NCI-H82 treated with DMSO at 0.1 percent for 48 hours (cell line): Measurements from ENCODE around the gene FAM107B.
"Not testable (repeated sequence)": the region's sequence is repeated elsewhere in the genome, so short reads cannot be mapped to it uniquely, and the experiment has no call there.

Experiments used
- DNase-seq: peaks from one replicate; lab custom pipeline; 2025; ENCODE audit not compliant: unreplicated experiment; lab: John Stamatoyannopoulos, UW

The FAM107B gene

DNA sequence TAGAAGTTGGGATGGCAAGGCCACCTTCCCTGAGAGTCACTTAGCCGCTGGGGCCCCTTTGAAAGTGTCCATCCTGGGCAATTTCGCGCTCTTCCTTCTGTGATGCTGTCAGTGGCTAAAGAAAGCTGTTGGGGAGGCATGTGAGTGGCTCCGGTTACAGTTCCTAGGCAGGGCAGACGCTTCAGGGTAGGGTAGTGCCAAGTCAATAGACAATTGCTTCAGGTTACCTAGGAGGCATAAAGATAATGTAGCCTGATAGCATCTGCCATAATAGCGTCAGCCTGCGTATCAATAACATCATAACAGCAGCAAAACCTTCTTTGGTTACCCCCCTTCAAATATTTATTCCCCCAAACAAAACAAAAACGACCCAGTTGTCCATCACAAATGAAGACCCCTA lies at the start of gene FAM107B:
Gene FAM107B (minus strand): TSS at position 101 of the 400 bp plus-strand sequence. CDS start 234 bp downstream, outside the sequence.
- no peak for DNase-seq

DNA sequence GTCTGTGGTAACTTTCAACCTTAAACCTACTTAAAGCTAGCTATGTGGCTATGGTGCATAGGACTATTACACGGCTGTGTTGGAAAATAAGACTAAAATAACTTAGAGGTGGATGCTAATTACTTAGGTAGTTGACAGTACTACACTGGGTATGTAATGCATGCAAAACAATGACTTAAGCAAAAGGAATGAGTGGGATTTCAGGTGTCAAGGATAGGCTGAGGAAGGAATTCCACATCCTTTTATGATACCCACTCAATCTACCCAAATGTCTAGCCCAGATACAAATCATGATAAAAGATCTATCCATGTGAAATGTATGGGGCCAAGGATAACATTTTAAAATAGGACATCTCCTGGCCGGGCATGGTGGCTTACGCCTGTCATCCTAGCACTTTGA lies 49.3 kb upstream of the FAM107B start:
- no peak for DNase-seq

DNA sequence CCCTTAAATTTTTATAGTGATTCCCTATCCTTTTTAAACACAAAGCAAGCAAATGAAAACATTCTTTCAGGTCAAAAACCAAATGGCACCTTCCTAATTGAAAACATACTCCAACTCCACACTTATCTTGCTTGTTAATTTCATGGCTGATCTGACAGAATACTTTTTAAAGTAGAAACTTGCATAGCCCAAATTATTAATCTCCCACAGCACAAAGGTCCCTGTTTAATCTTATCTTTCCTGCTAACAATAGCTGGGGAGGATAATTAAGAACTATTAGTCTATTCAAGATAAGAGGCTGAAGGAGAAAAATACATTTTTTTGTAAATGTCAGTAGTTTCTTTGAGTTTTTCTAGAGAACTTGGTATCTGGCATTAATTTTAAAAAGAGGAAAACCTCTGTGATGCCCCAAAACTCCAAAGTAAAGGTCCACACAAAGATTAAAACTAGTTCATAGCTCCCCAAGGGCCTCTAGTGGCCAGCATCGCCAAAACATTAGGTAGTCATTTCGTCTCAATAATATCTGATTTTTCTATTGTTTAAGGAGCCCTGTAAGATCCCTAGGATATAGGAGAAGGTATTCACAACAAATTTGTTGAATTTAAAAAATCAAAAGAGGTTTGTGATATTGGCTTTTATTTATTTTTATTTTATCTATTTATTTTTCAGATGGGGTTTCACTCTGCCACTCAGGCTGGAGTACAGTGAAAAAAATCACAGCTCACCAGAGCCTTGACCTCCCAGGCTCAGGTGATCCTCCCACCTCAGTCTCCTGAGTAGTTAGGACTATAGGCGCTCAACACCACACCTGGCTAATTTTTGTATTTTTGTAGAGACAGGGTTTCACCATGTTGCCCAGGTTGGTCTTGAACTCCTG lies 48.4 kb upstream of the FAM107B start:
- DNase-seq: no peak

DNA sequence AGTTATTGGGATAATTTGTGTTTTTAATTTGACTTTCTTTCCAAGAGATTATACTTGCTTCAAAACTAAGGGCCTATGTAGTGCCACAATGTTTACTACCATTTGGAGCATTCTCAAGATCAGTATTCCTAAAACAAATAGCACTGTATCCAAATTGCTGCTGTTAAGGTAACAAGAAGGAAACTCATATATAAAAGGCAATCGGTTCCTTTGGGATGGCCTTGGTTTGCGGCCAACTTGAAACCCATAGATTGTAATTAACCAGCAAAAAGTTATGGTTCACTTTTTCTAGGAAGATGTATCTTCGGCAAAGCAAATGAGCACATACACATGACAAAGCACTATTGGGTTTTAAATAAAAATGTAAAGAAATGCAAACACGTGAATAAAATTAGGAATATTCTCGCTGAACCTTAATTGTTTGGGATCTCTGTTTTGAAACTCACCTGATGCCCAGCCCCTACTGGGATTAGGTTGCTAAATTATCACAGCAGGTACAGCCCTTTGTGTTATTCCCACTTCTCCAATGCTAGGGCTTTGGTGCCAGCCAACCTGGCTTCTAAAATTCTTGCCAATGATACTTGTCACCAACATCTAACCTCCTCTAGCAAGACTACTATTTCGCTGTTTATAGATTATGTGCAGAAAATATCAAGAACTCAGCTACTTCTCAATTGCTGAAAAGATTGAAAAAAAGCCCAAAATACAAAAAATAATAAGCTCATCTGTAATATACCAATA lies 47.1 kb upstream of the FAM107B start:
- DNase-seq: no peak

DNA sequence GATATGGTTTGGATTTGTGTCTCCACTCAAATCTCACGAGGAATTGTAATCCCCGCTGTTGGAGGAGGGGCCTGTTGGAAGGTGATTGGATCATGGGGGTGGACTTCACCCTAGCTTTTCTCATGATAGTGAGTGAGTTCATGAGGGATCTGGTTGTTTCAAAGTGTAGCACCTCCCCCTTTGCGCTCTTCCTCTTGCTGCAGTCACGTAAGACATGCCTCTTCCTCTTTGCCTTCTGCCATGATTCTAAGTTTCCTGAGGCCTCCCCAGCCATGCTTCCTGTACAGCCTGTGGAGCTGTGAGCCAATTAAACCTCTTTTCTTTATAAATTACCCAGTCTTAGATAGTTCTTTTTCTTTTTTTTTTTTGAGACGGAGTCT lies 46.1 kb upstream of the FAM107B start:
- DNase-seq: no peak

DNA sequence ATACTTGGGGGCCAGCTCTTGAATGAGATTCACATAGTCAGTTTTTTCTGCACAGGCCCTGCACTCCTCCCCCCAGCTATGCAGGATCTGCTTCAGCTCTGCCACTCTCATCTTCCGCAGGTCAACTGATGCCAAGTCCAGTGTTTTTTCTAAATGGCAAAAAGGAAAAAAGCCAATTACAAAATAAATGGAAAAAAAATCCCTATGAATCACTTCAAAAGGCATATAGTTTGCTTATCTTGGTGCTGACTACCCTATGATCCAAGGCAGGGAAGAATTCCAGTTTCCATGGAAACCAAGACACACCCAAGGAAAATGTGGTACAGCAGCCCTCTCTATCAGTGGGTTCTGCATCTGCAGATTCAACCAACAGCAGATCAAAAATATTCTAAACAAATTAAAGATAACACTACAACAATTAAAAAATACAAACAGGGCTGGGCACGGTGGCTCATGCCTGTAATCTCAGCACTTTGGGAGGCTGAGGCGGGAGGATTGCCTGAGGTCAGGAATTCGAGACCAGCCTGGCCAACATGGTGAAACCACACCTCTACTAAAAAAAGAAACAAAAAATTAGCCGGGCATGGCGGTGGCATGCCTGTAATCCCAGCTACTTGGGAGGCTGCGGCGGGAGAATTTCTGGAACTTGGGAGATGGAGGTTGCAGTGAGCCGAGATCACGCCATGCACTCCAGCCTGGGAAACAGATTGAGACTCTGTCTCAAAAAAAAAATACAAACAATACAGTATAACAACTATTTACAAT lies 45.5 kb upstream of the FAM107B start:
- no peak for DNase-seq

DNA sequence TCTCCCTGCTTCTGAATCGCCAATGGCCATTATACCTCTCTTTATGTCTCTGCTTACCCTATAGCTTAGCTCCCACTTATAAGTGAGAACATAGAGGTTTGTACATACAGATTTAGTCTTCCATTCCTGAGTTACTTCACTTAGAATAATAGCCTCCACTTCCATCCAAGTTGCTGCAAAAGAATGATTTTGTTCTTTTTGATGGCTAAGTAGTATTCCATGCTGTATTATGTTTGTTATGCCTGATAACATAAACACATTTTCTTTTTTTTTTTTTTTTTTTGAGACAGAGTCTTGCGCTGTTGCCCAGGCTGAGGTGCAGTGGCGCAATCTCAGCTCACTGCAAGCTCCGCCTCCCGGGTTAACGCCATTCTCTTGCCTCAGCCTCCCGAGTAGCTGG lies 42.0 kb upstream of the FAM107B start:
- DNase-seq: not testable (repeated sequence)

DNA sequence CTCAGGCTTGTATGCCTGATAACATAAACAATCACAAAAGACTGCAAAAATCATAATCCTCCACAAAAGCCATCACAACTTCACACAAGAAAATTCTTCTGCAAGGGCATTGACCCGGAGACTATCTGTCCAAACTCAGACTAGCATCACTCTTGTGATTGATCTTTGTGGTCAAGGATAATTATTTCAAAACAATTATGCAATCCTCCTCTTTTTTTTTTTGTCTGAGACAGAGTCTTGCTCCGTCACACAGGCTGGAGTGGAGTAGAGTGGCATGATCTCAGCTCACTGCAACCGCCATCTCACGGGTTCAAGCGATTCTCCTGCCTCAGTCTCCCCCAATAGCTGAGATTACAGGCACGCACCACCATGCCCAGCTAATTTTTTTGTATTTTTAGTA lies 41.0 kb upstream of the FAM107B start:
- DNase-seq: no peak

DNA sequence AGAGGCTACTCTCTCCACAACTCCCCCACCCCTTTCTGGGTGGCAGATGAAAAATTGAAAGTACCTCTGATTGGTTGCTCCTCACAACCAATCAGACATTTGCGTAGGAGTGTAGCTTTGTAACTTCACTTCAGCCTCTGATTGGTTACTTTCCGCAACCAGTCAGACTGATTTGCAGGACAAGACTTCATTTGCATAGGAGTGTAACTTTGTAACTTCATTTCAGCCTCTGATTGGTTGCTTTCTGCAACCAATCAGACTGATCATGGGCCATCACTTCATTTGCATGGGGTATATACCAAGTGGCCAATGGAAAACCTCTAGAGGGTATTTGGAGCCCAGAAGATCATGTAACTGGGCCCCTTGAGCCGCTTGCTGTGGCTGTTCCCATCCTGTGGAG lies 37.6 kb upstream of the FAM107B start:
- no peak for DNase-seq

DNA sequence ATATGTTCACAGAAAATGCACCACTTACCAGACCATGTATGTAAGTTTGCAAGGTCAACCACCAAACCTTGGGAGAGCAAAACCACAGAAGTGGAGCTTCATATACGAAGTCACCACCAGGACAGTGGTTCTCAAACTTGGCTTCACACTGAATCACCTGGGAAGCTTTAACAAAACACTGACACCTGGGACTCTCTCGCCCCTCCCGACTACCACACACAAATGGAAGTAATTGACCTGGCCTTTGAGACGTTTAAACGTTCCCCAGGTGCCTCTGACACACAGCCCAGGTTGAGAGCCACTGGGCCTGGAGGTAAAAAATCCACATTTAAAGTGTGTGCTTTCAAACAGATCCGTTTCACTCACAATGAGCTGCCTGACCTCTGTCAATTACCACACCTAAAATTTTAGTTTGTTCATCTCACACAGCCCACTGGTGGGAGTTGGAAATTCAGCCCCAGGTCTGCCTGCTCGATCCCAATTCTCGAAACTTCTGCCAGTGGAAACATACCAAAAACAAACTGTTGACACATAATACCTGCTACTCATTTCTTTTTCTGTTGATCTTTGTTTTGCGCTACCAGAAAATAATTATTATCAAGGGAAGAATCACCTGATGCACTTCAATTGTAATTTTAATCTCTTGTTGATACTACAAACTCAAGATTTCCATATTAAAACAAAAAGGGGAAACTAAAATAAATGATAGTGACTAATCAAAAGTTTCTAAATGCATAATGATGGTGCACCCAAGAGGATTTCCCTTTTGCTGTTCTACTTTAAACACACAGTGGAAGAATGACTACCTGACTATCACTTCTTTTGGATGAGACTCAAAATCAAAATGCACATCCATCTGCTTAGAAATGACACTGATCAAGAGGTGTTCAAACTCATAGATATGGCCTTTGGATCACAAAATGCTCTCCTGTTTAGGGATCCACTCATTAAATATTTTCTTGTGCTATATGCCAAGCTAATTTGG lies 36.6 kb upstream of the FAM107B start:
- no peak for DNase-seq

DNA sequence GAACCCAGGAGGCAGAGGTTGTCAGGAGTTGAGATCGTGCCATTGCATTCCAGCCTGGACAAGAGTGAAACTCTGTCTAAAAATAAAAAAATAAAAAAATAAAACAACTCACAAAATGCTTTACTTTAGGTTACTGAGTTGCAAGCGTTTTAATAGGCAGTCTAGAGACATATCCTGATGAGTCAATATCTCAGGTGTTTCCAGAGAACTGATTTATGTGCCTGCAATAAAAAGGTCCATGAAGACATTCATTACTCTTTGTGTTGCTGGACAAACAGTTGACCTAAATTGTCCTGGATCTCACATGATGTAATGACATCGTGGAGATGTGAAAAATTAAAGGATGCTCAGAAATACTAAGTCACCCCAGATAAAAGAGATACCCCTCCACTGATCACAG lies 31.6 kb upstream of the FAM107B start:
- DNase-seq: no peak

DNA sequence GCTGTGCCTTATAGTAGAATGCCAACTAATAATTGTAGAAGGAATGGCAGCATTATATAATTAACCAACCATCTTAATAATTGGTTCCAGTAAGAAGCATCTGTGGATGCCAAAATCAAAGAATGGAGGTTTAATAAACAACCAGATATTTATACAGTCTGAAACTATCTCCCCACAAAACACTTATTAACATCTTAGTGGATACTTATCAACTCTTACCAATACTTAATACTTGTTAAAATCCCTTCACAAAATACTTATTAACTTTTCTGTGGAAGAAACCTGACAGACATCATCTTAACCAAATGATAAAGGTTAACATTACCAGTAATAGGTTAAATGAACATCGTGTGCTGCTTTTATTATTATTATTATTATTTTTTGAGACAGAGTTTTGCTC lies 29.1 kb upstream of the FAM107B start:
- no peak for DNase-seq

DNA sequence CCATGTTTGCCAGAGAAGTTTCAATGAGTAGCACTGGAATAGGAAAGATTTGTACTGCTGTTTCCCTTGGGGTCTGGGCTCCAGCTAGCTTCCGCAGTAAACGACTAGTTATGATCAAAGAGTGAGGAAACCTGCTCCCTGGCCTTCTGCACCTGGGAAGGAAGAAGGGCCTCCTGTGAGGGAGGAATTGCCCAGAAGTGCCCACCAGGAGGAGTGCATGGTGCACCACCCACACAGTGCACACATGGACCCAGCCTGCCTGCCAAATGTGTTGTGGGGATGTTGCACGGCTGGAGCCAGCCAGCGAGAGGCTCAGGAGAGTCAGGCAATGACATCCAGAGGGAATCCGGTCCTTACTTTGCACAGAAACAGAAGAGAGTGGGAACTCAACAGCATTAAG lies 27.0 kb upstream of the FAM107B start:
- no peak for DNase-seq

DNA sequence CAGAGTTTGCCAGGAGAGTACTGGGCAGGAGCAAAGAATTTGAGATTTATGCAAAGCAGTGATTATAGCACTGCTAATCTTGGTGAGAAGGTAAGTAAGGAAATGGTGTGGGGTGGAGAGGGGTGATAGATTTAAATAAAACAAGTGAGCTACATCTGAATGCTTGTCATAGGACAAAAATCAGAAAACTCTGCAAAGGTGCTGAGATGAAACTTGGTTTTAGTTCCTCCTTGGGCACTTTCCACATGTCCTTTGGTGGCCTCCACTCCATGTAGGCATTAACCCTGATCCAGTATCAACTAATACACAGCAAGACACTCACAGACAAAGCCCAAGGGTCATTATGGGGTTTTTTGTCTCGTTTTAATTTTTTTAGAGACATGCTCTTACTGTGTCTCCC lies 25.7 kb upstream of the FAM107B start:
- no peak for DNase-seq

DNA sequence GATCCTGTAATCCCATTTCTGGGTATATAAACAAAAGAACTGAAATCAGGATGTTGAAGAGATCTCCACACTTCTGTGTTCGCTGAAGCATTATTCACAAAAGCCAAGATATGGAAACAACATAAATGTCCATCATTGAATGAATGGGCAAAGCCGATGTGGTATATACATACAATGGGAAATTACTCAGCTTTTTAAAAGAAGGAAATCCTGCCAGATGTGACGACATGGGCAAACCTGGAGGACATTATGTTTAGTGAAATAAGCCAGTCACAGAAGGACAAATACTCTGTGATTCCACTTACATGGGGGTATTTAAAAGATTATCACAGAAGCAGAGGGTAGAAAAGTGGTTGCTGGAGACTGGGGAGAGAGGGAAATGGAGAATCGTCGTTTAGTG lies 23.9 kb upstream of the FAM107B start:
- DNase-seq: no peak

DNA sequence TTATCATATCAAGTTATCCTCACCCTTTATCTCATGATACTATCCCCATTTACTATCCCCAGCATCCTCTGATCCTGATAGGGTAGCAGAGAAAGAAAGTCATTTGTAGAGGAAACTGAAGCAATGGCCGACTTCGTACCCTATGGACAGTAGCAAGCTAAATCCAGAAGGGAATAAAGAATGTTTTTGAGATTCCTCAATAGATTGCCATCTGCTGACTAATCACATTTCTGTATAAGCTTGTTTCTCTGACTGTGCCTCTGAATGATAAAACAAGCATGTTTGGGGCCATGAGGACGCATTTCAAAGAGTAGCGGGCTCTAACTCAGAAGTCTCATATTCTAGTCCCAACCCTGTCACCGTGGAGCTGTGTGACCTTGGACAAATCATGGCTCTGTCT lies 13.2 kb upstream of the FAM107B start:
- no peak for DNase-seq

DNA sequence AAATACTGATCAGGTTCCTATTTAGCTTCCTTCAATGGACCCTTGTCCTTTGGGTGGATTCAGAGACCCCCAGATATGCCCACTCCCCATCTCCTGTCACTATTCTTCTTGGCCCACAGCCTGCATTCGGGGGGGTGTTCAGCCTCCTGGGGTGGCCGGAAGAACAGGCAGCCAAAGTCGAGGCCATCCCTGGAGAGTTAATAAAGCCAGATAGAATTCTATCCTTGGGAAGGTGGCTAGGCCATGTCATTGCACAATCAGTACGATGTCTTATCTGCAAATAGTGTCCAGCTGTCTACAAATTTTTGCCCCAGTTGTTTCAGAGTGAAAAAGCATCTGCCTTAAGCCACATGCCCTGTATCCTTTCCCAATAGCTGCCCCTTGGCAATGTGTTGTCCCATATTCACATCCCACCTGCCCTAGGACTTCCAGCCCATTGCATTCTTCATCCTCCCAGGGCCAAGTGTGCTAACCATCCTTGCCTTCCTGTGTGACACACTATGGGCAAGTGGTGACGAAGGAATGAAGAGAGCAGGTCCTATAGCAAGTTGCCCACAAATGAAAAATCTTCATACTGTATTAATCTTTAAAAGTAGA lies 9.9 kb upstream of the FAM107B start:
- no peak for DNase-seq

DNA sequence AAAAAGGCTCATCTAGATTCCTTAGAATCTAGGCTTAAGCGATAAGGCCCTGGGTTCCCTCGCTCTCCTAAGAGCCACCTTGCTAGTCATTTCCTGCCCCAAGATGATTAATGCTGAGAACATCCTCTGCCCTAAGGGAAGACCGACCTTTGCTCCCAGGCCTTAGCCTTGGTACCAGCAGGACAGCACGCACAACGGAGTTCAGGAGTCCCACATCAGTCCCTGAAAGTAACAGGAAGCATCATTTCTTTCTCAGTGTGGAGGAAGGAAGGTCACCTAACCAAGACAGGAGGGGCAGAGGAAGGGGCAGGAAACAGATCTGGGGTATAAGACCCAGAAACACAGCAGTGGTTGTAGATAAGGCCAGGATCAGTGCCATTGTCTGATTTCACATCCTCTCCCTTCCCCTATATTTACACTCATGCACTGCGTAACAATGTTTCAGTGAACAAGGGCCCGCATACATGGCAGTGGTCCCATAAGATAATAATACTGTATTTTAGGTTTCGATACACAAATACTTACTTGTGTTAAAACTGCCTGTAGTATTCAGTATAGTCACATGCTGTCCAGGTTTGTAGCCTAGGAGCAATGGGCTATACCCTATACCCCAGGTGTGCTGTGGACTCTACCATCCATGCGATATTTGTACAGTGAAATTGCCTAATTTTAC lies 8.1 kb upstream of the FAM107B start:
- no peak for DNase-seq

DNA sequence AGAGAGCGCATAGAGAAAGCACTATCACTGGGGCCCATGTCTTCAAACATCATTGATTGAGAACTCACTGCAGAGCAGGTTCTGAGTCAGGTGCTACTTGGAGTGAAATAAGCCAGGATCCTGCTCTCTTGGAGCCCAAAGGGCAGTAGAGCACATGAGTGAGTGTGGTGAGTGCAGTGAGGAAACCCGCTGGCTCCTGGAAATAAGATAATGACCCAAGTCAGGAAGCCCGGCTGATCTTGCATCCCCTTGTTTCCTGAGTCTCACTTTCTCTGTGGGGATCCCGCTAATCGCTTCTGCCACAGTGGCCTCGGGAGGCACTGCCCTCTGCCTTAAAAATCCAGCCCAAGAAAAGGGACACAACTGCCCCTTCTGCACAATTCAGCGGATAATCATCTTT lies 7.1 kb upstream of the FAM107B start:
- DNase-seq: no peak
